Vagina (tissue), 2 donors: ENCODE data around the gene VWF.

ENCODE experiments used
- CTCF ChIP-seq, 3 experiments: fragments of 450-650 bp in 2 of 3; fragments of 200-600 bp in 1 of 3; sonication (generic) in 1 of 3; IDR thresholded peaks; one replicate each; pipeline ENCODE4 v1.5.1; 2017 to 2019; ENCODE audit warnings: antibody characterized with exemption in 3 of 3, mild to moderate bottlenecking in 2 of 3, moderate library complexity in 2 of 3
- POLR2A ChIP-seq, 2 donors: fragments of 450-650 bp; IDR thresholded peaks; one replicate each; pipeline ENCODE4 v1.6.1; 2017; ENCODE audit warnings: antibody characterized with exemption in 2 of 2, mild to moderate bottlenecking in 2 of 2, moderate library complexity in 2 of 2
- POLR2AphosphoS5 ChIP-seq, 2 donors: sonication (generic); formaldehyde crosslinking; IDR thresholded peaks; one replicate each; pipeline ENCODE4 v1.9.0; 2017; ENCODE audit warnings: antibody characterized with exemption in 2 of 2, mild to moderate bottlenecking in 2 of 2, low read depth in 1 of 2; ENCODE audit not compliant: insufficient read depth in 1 of 2

GRCh38 chr12:5969156-5969973 is 155.1 kb downstream of the VWF start:
- TF ChIP-seq CTCF (IDR thresholded peaks at IDR 0.05) (no peak), POLR2A (IDR thresholded peaks at IDR 0.05) (no peak), POLR2AphosphoS5 (IDR thresholded peaks at IDR 0.05; ENCODE audit: insufficient read depth in 1 of 2, low read depth in 1 of 2) (no peak)
